ENCODE results near the gene EDIL3.

- TF ChIP-seq CTCF (IDR thresholded peaks at IDR 0.05) (no peak), POLR2A (IDR thresholded peaks at IDR 0.05) (no peak)
Observed at GRCh38 chr5:84372066-84372695, 12.5 kb downstream of the EDIL3 start.
